Gastrocnemius medialis (tissue), 4 donors: Measurements from ENCODE around the gene FRMD5.

Source experiments
- CTCF ChIP-seq, 5 experiments: fragments of 450-650 bp in 3 of 5; fragments of 200-600 bp in 2 of 5; sonication (generic) in 2 of 5; IDR thresholded peaks in 4 of 5; conservative IDR thresholded peaks in 1 of 5; 1 replicate in 4 of 5; 2 replicates in 1 of 5; pipeline ENCODE4 v1.5.1; 2016 to 2019; ENCODE audit warnings: antibody characterized with exemption in 5 of 5, mild to moderate bottlenecking in 3 of 5, moderate library complexity in 3 of 5
- POLR2A ChIP-seq, 2 donors: fragments of 450-650 bp; IDR thresholded peaks; one replicate each; pipeline ENCODE4 v1.6.1; 2017; ENCODE audit warnings: antibody characterized with exemption in 2 of 2, mild to moderate bottlenecking in 2 of 2, moderate library complexity in 2 of 2

- TF ChIP-seq CTCF (IDR thresholded peaks at IDR 0.05 in 4 of 5, conservative IDR thresholded peaks at IDR 0.05 in 1 of 5) (no peak), POLR2A (IDR thresholded peaks at IDR 0.05) (no peak)
Observed at GRCh38 chr15:44009038-44009437, 186.0 kb downstream of the FRMD5 start.
